HG03159 (cell line): ENCODE measurements around the gene ZNF217.
"Not testable (repeated sequence)": the region's sequence is repeated elsewhere in the genome, so short reads cannot be mapped to it uniquely, and the experiment has no call there.

ENCODE experiments used
- ATAC-seq: cut with Tn5 transposase; IDR thresholded peaks from one replicate; pipeline ENCODE4 v1.9.1; 2021; ENCODE audit warnings: mild to moderate bottlenecking, moderate library complexity; ENCODE audit not compliant: unreplicated experiment

Gene ZNF217

DNA sequence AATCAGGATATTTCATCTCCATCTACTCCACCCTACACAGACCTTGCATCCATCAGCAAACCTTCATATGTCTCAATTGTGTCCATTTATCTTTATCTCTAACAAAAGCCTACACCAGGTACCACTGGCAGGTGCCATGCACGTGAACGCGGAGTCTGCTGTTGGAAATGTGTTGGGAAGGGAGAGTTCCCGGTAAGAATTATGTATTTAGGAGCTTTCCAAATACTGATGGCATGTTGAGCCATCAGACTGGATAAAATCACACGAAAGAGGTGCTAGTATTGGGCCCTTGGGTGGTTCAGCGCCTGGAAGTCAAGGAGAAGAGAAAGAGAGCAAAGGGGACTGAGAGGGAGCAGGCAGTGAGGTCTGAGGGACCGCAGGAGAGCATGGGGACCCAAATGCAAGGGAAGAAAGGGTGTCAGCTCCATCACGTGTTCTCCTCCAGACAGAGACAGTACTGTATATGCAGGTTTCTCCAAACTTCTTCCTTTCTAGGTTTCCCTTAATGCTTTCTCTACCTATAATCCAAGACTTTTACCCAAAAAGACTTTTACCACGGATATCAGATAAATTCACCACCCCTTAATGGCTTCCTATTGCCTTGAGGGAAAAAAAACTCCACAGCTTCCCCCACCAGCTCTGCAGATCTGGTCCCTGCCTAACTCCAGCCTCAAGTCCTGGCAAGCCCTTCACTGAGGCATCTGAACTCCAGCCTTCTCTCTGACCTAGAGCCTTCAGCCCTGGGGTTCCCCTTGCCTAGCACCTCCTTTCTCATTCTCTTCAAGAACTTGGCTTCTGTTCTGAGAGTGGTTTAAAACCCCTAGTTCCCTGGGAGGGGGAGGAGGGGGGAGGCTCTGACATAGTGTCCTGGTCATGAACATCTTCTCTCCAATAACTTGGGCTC, 4.8 kb upstream of the ZNF217 start:
- ATAC-seq: no peak

DNA sequence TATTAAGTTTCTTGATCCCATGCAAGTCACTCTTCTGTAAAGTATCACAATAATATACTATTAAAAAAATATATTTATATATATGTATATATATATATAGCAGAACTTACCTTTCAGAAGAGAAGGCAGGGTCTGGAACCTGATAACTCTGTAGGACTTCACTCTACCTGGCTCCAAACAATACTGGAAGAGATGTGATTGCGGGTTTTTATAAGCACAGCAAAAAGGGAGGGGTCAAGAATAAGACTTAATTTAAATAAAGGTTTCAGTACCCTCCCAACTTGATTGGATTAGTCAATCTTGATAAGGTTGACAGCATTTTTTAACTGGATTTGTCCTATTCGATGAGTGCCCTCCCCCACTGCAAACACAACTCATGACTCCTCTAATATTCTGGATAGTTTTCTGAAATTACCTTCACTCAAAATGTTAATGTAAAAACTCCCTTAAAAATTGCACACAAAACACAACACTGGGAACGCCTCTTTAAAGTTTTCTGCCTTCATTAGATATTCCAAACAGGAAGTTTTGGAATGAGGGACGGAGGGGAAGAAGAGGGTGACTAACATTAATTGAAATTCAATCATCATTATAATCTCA, 4.0 kb upstream of the ZNF217 start:
- ATAC-seq: no peak

DNA sequence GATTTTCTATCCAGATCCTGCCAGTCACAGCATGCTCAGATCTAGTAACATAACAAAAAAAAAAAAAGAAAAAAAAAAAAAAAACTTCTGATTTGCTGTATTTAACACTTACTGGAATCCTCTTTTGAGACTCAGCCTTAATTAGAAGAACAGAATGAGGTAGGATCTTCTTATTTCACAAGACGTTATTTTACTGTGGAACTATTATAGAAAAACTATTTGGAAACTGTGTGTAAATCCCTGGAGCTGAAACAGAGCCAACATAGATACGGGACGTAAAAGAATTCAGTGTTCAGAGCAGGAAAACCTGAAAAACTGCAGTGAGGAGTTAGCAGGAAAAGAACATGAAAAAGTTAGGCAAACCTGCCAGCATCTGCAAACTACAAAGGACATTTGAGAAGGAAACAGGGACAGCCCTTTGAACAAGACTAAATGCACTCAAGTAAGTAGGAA, 3.4 kb upstream of the ZNF217 start:
- no peak for ATAC-seq

DNA sequence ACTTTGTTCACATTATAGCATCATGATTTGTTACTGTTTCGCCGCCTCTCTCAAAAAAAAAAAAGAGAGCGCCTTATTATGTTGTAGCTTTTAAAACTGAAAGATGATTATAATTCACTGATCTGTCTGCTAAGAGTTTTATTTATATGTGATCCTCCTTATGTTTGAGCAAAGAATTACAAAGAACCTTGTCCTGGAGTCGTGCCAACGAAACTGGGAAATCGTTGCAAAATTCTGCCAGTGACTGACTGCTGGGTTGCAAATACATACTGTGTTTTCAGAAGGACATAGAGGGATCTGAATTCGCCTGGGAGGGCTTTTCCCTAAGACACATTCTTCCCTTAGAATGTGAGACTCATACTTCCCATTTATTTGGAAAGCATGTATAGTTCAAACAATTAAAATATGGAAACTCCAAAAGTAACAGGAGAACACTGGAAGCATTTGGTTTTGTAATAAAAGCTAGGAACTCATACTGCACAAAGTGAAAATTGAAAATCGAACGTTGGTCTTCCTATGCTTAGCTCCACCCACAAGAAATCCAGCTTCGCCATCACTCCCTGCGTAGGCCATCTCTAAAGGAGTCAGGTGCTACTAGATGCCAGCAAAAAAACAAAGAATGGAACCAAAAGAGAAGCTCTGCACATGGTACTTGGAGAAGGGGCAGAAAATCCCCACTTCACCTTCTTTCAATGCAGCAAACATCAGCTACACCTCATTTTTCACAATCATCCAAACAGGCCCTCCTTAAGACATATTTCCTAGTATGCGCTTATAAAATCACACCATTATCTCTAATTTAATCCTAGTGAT, 2.8 kb upstream of the ZNF217 start:
- not testable (repeated sequence) for ATAC-seq

DNA sequence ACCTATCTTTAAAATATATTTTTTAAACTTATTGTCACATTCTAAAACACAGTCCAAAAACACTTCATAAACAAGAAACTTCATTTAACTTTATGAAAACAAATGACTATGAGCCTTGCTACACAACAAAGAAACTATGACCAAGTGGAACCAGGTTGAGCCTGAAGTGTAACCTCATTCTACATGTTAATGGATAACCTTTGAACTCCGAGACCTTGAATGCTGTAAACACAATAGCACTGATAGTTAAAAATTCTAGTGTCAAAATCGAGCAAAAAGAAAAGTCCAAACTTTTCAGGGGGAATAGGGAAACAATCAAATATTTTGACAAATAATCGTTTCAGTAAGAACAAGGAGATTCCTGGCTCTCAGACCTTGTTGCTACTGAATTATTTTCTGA, 2.1 kb upstream of the ZNF217 start:
- ATAC-seq: not testable (repeated sequence)

GRCh38 chr20:53595018-53595378, 1.4 kb upstream of the ZNF217 start:
- ATAC-seq: no peak

GRCh38 chr20:53594068-53595017, 704 bp upstream of the ZNF217 start:
- ATAC-seq: peak; percentile 68

GRCh38 chr20:53592992-53593465, 610 bp downstream of the ZNF217 start:
- ATAC-seq: no peak

GRCh38 chr20:53592454-53592991, 1.1 kb downstream of the ZNF217 start:
- ATAC-seq: peak; percentile 26

DNA sequence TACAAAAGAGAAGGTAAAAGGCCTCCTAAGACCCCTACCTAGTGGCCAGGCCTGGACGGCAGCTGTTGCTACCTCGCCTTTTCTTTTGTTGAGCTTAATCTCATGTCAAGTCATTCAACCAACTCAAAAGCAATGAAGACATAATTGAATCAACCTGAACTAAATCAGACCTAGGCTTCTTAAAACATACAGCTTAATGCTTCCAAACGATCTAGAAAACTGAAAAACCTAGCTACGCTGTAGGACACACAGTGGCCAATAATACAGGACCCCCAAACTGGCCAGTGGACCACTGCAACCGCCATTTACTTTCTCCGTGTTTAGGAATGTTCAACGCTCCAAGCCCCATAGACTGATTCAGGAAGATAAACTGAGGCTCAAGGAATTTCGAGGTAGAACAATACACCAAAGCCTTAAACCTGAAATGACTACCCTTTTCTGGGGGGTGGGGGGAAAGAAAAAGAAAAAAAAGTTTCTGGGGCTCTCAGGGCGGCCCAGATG, 1.6 kb downstream of the ZNF217 start:
- not testable (repeated sequence) for ATAC-seq

GRCh38 chr20:53591206-53591741, 2.4 kb downstream of the ZNF217 start:
- not testable (repeated sequence) for ATAC-seq

GRCh38 chr20:53590608-53591007, 3.0 kb downstream of the ZNF217 start:
- ATAC-seq: not testable (repeated sequence)

DNA sequence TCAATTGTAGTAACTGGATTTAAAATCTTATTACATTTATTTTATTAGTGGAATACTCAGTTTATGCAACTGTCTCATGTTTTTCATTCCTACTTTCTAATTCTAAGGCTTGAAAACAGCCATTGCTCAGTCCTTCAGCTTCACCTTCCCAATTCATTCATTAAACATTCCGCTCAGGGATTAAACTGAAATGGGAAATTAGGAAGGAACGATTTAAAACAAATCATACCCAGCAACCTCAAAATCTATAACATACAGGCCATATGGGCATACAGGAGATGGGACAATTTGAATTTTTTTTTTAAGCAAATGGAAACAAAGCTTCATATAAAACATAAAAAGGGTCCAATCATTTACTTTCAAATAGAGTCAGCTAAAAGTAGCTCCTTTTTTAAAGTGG, 3.5 kb downstream of the ZNF217 start:
- ATAC-seq: not testable (repeated sequence)

GRCh38 chr20:53589321-53590065, 4.1 kb downstream of the ZNF217 start:
- ATAC-seq: not testable (repeated sequence)

DNA sequence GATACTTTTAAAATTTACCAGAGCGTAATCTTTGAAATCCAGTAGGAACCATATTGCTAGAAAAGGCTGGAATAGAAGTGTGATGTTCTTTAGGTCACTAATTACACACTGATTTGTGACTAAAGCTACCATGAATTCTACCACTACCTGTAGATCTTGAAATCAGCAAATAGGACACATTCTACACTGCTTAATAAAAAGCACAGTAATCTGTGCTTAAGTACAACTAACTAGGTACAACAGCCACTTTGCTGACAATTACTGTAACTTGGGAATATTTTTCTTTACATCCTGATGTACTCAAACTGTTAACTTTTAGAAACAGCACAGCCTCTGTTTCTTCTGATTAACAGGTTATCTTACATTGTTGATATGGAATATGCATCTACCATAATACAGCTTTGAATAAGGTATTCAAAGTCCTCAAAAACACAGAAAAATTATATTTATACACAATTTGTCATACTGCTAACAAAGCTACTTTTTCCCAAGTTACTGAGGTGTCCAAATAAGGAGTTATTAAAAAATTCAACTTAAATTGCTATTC, 6.4 kb downstream of the ZNF217 start:
- ATAC-seq: not testable (repeated sequence)

- no peak for ATAC-seq
Observed at GRCh38 chr20:53586640-53587039, 7.0 kb downstream of the ZNF217 start.

- not testable (repeated sequence) for ATAC-seq
Observed at GRCh38 chr20:53585910-53586309, 7.7 kb downstream of the ZNF217 start.

DNA sequence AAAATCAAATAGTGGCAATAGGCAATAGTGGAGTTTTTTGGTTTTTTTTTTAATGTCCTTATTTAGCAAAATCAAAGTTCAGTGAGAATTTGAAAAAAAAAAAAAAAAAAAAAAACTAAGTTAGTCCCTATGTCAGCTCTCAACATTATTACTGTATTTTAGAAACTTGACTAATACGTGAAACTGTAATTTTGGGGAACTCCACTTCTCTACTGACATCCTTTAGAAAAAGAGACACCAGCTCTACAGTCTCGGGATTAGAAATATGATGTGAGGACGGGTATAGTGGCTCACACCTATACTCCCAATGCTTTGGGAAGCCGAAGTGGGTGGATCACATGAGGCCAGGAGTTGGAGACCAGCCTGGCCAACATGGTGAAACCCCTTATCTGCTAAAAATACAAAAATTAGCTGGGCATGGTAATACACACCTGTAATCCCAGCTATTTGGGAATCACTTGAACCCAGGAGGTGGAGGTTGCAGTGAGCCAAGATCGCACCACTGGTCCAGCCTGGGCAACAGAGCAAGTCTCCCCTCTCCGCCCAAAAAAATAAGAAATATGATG, 8.6 kb downstream of the ZNF217 start:
- ATAC-seq: not testable (repeated sequence)
